AG04449 (cell line): ENCODE measurements around the gene RPL39.
"Not testable (repeated sequence)": the region's sequence is repeated elsewhere in the genome, so short reads cannot be mapped to it uniquely, and the experiment has no call there.

Source experiments
- CTCF ChIA-PET: fragments of 350-600 bp; formaldehyde crosslinking; extraction: SDS; loops from one replicate; lab custom pipeline; 2021; ENCODE audit warnings: antibody characterized with exemption; lab: Yijun Ruan, JAX
- POLR2A ChIA-PET: fragments of 400-600, 350-600 bp; formaldehyde crosslinking; extraction: SDS; loops from one replicate; lab custom pipeline; 2020; ENCODE audit warnings: antibody characterized with exemption, inconsistent platforms; lab: Yijun Ruan, JAX
- DNase-seq: peaks from one replicate; pipeline ENCODE4 v3.0.0-alpha.2; 2010; ENCODE audit warnings: low read depth, low spot score
- H3K4me3 ChIP-seq: 2 replicates; pipeline ENCODE4 v1.5.1; 2011; ENCODE audit warnings: low read depth, mild to moderate bottlenecking, control low read depth, low read length
- CTCF ChIP-seq: IDR thresholded peaks from one replicate; pipeline ENCODE4 v1.5.1; 2011; ENCODE audit warnings: mild to moderate bottlenecking, moderate library complexity, low read length, control low read depth, inconsistent platforms; ENCODE audit not compliant: insufficient read depth; ENCODE audit errors: missing control alignments

The RPL39 gene

GRCh38 chrX:119791437-119792231 lies at the start of gene RPL39:
Gene RPL39, minus strand, starts transcription at chrX:119791630. Its CDS starts 54 bp downstream, at chrX:119791576.
- DNase-seq: no peak
- POLR2A ChIA-PET: interaction anchor here (0.7 to 1.8 kb wide), 11 partner anchors 18 to 677 kb away, joined by 3 to 10 read pairs (median 7); partner anchors contain the start of genes LAMP2, NDUFA1, RNF113A and SEPTIN6
- CTCF ChIA-PET: interaction anchor here (1.4 kb wide), 2 partner anchors 182 to 322 kb away, joined by 3 to 4 read pairs; no protein-coding TSS in a partner anchor
- TF ChIP-seq CTCF: no peak
- peak within 1 kb of the TSS; percentile 72 for H3K4me3 ChIP-seq

GRCh38 chrX:119833905-119834304 lies 42.5 kb upstream of the RPL39 start:
- DNase-seq: no peak
- ChIA-PET POLR2A (interaction anchor here (1.0 kb wide), 1 partner anchor 19 kb away, joined by 3 read pairs; the partner anchor contains the start of gene UPF3B), CTCF (no interaction called here)
- H3K4me3 ChIP-seq: no peak overlapping the region
- TF ChIP-seq CTCF: no peak

GRCh38 chrX:119828446-119828845 lies 37.0 kb upstream of the RPL39 start:
- no peak for DNase-seq
- ChIA-PET CTCF (no interaction called here), POLR2A (interaction anchor here (2.4 kb wide), 1 partner anchor 37 kb away, joined by 7 read pairs; the partner anchor contains the start of gene RPL39)
- no peak overlapping the region for H3K4me3 ChIP-seq
- no peak for TF ChIP-seq CTCF

- ChIA-PET CTCF (no interaction called here), POLR2A (interaction anchor here (2.4 kb wide), 1 partner anchor 35 kb away, joined by 7 read pairs; the partner anchor contains the start of gene RPL39)
- H3K4me3 ChIP-seq: no peak overlapping the region
- DNase-seq: no peak
- TF ChIP-seq CTCF: no peak
Observed at GRCh38 chrX:119826399-119826959, 35.0 kb upstream of the RPL39 start.

GRCh38 chrX:119824221-119824620 lies 32.8 kb upstream of the RPL39 start:
- H3K4me3 ChIP-seq, DNase-seq, POLR2A ChIA-PET, CTCF ChIA-PET: not testable (repeated sequence)

GRCh38 chrX:119821703-119822102 lies 30.3 kb upstream of the RPL39 start:
- CTCF ChIA-PET, POLR2A ChIA-PET, DNase-seq, H3K4me3 ChIP-seq: not testable (repeated sequence)

GRCh38 chrX:119817130-119817690 lies 25.8 kb upstream of the RPL39 start:
- H3K4me3 ChIP-seq: no peak overlapping the region
- DNase-seq: no peak
- TF ChIP-seq CTCF: no peak
- CTCF ChIA-PET: no interaction called here
- POLR2A ChIA-PET: no interaction called here
